ENCODE results near the gene CSKMT. TPM values are rescaled to one million over a fixed set of nuclear protein-coding genes. Genes with fewer than 3 reads are reported as not detected.
A peak's percentile ranks its signal among the peaks of the same experiment; 100 is the strongest.

Gene CSKMT
- total and polyA plus RNA-seq, 11 donors: 0.38 to 8.7 (median 4.4) TPM

GRCh38 chr11:62644220-62644619, 20.9 kb upstream of the CSKMT start:
- Histone ChIP-seq H3K27me3 (no peaks in the 10 kb centered on the region), H3K9me3 (no peaks in the 10 kb centered on the region), H3K4me1 (peaks cover 0 to 36% (median 22%) of the 10 kb centered on the region in 12 donors), H3K36me3 (peaks cover 0 to 53% (median 45%) of the 10 kb centered on the region in 9 donors), H3K27ac (no peak overlapping the region), H3K4me3 (no peak overlapping the region)
- WGBS, 4 donors: 81 to 87% (median 85%) methylated on average over 8 of the region's 8 CpGs
- ATAC-seq: no peak
- no peak for DNase-seq
- TF ChIP-seq POLR2A (IDR thresholded peaks at IDR 0.05) (no peak), CTCF (IDR thresholded peaks at IDR 0.05) (no peak)
- intact Hi-C loops (cut with DNase I): no loop called here

- 14 to 17% (median 15%) methylated on average over 11 of the region's 11 CpGs for WGBS, 4 donors
- intact Hi-C loops (cut with DNase I): loop anchor here in 3 of 10 donors (5.0 kb wide), 1 partner anchor 33 kb away; the partner anchor contains the start of genes EML3 (in 3 of the 3) and ROM1 (in 3 of the 3)
- ATAC-seq: no peak
- TF ChIP-seq CTCF (IDR thresholded peaks at IDR 0.05) (no peak), POLR2A (IDR thresholded peaks at IDR 0.05) (no peak)
- Histone ChIP-seq H3K9me3 (no peaks in the 10 kb centered on the region), H3K36me3 (peaks cover 0 to 54% (median 48%) of the 10 kb centered on the region in 9 donors), H3K4me1 (peaks cover 0 to 36% (median 22%) of the 10 kb centered on the region in 12 donors), H3K27me3 (no peaks in the 10 kb centered on the region), H3K4me3 (peak overlapping the region; percentile 63 to 100 (median 88)), H3K27ac (peak overlapping the region in 11 of 12 donors; percentile 90 to 98 (median 95))
- DNase-seq: peak in 1 of 5 donors; percentile 3
Measured at GRCh38 chr11:62645671-62645945, 19.5 kb upstream of the CSKMT start.

- ATAC-seq (peak; percentile 98 to 99 (median 98)), DNase-seq (peak; percentile 99 to 100 (median 99))
- H3K27ac ChIP-seq: peak within 1 kb of the TSS; percentile 67 to 98 (median 94)
- 0 to 1% (median 0%) methylated on average over 35 to 73 of the region's 73 CpGs for WGBS, 4 donors
- H3K9me3 ChIP-seq: no peaks in the 10 kb centered on the region
- peak within 1 kb of the TSS; percentile 63 to 100 (median 88) for H3K4me3 ChIP-seq
- peak in 1 of 12 donors; percentile 3 for TF ChIP-seq CTCF (IDR thresholded peaks at IDR 0.05)
- peak in 1 of 2 donors; percentile 64 for TF ChIP-seq POLR2A (IDR thresholded peaks at IDR 0.05)
- peaks cover 0 to 54% (median 48%) of the 10 kb centered on the region in 9 donors for H3K36me3 ChIP-seq
- intact Hi-C loops (cut with DNase I): loop anchor here in 5 of 10 donors (1.0 to 5.0 kb wide), 3 partner anchors 19 to 34 kb away; partner anchors contain the start of genes EML3 (in 3 of the 5), ROM1 (in 3 of the 5), C11orf98 (in 1 of the 5) and CSKMT (in 1 of the 5)
- H3K4me1 ChIP-seq: peaks cover 0 to 34% (median 21%) of the 10 kb centered on the region in 12 donors
- no peaks in the 10 kb centered on the region for H3K27me3 ChIP-seq
Measured at GRCh38 chr11:62645946-62646824, 18.9 kb upstream of the CSKMT start, which contains the start of gene GANAB. GANAB (minus strand) TSS chr11:62646613; CDS start chr11:62646599, 14 bp downstream.
